H1 (cell line): ENCODE results near the gene UROC1. TPM values are rescaled to one million over a fixed set of nuclear protein-coding genes. Genes with fewer than 3 reads are reported as not detected.
A peak's percentile ranks its signal among the peaks of the same experiment; 100 is the strongest.

Experiments
- CTCF ChIA-PET: fragments of 300-600 bp; sonication (Branson Sonifier 250); formaldehyde crosslinking; loops from one replicate; lab custom pipeline; 2021; ENCODE audit not compliant: partially characterized antibody; lab: Charles Lee
- POLR2A ChIA-PET: fragments of 300-600 bp; sonication (Branson Sonifier 250); formaldehyde crosslinking; loops from one replicate; lab custom pipeline; 2021; ENCODE audit warnings: inconsistent platforms; ENCODE audit not compliant: partially characterized antibody; lab: Charles Lee
- DNase-seq, 2 experiments: peaks; one replicate each; pipeline versions ENCODE4 v3.0.0 to v3.0.0-alpha.2; 2010 to 2022; ENCODE audit warnings: low spot score in 2 of 2, low read depth in 1 of 2, mixed read lengths in 1 of 2
- FAIRE-seq: peaks from 2 replicates; lab custom pipeline; 2011; peaks lifted over from hg19 to GRCh38; lab: Jason Lieb, UNC
- H2AFZ ChIP-seq: 2 replicates; pipeline ENCODE4 v1.8.1; 2012; ENCODE audit warnings: low read length, inconsistent platforms
- H2AK5ac ChIP-seq: 2 replicates; pipeline ENCODE4 v1.6.1; 2013; ENCODE audit warnings: low read depth, low read length
- H2BK120ac ChIP-seq: replicated peaks from 2 replicates; pipeline ENCODE3; 2013; ENCODE audit warnings: low read depth, low read length, inconsistent platforms
- H2BK12ac ChIP-seq: 2 replicates; pipeline ENCODE4 v1.6.1; 2013; ENCODE audit warnings: low read depth, low read length
- H2BK15ac ChIP-seq: 2 replicates; pipeline ENCODE4 v1.6.1; 2013; ENCODE audit warnings: low read length
- H2BK20ac ChIP-seq: 2 replicates; pipeline ENCODE4 v1.6.1; 2013; ENCODE audit warnings: low read length
- H2BK5ac ChIP-seq: 2 replicates; pipeline ENCODE4 v1.6.1; 2013; ENCODE audit warnings: low read depth, low read length
- H3K14ac ChIP-seq: 2 replicates; pipeline ENCODE4 v1.6.1; 2013; ENCODE audit warnings: inconsistent platforms; ENCODE audit not compliant: insufficient read length
- H3K18ac ChIP-seq: 2 replicates; pipeline ENCODE4 v1.6.1; 2013; ENCODE audit warnings: low read length; ENCODE audit errors: extremely low read depth
- H3K23ac ChIP-seq: 2 replicates; pipeline ENCODE4 v1.6.1; 2013; ENCODE audit warnings: inconsistent platforms; ENCODE audit not compliant: insufficient read length
- H3K23me2 ChIP-seq: 2 replicates; pipeline ENCODE4 v1.6.1; 2013; ENCODE audit warnings: low read depth, low read length
- H3K27ac ChIP-seq: 2 replicates; pipeline ENCODE4 v1.6.1; 2011; ENCODE audit warnings: low read depth, low read length, inconsistent platforms
- H3K27me3 ChIP-seq, 4 experiments: replicated peaks in 1 of 4; 1 replicate in 1 of 4; 2 replicates in 3 of 4; pipeline versions ENCODE4 v1.6.1 to v1.8.1; 2011 to 2013; ENCODE audit warnings: low read length in 3 of 4, mild to moderate bottlenecking in 3 of 4, inconsistent platforms in 2 of 4, mixed read lengths in 2 of 4, moderate library complexity in 1 of 4; ENCODE audit not compliant: control insufficient read depth in 3 of 4, insufficient read depth in 3 of 4; ENCODE audit errors: extremely low read depth in 1 of 4
- H3K36me3 ChIP-seq, 4 experiments: 2 replicates each; pipeline versions ENCODE4 v1.6.1 to v1.8.1; 2011 to 2013; ENCODE audit warnings: mild to moderate bottlenecking in 4 of 4, low read length in 3 of 4, moderate library complexity in 2 of 4, control low read depth in 1 of 4, inconsistent platforms in 1 of 4; ENCODE audit not compliant: insufficient read depth in 4 of 4, control insufficient read depth in 2 of 4
- H3K4ac ChIP-seq: replicated peaks from 2 replicates; pipeline ENCODE3; 2013; ENCODE audit warnings: low read length, low read depth, mixed read lengths, inconsistent platforms; ENCODE audit not compliant: insufficient read length
- H3K4me1 ChIP-seq, 4 experiments: replicated peaks in 1 of 4; 1 replicate in 1 of 4; 2 replicates in 3 of 4; pipeline versions ENCODE4 v1.6.1 to v1.8.1; 2011 to 2013; ENCODE audit warnings: low read length in 3 of 4, inconsistent platforms in 2 of 4, mixed read lengths in 1 of 4; ENCODE audit not compliant: insufficient read depth in 4 of 4, control insufficient read depth in 3 of 4
- H3K4me2 ChIP-seq, 2 experiments: 2 replicates each; pipeline versions ENCODE4 v1.6.1 to v1.8.1; 2011 to 2013; ENCODE audit warnings: low read depth in 2 of 2, low read length in 2 of 2, control low read depth in 1 of 2, inconsistent platforms in 1 of 2, mild to moderate bottlenecking in 1 of 2; ENCODE audit not compliant: insufficient read depth in 1 of 2
- H3K4me3 ChIP-seq, 4 experiments: fragments of 200-600, 300-600 bp in 1 of 4; sonication (generic), shearing (Covaris generic), sonication (Bioruptor Twin) in 1 of 4; 2 replicates each; pipeline versions ENCODE4 v1.5.1 to v1.8.1; 2011 to 2016; ENCODE audit warnings: low read length in 4 of 4, low read depth in 3 of 4, control low read depth in 2 of 4, inconsistent platforms in 2 of 4, mild to moderate bottlenecking in 2 of 4, mixed read lengths in 1 of 4, moderate library complexity in 1 of 4; ENCODE audit not compliant: insufficient read depth in 2 of 4; ENCODE audit errors: extremely low read depth in 1 of 4
- H3K56ac ChIP-seq: replicated peaks from 2 replicates; pipeline ENCODE3; 2013; ENCODE audit warnings: low read depth, mild to moderate bottlenecking, mixed read lengths, low read length, inconsistent platforms; ENCODE audit not compliant: insufficient read length
- H3K79me1 ChIP-seq: 2 replicates; pipeline ENCODE4 v1.6.1; 2013; ENCODE audit warnings: low read depth, low read length, control low read depth
- H3K79me2 ChIP-seq, 2 experiments: 2 replicates each; pipeline versions ENCODE4 v1.6.1 to v1.8.1; 2012 to 2013; ENCODE audit warnings: low read length in 2 of 2, mild to moderate bottlenecking in 2 of 2, inconsistent platforms in 1 of 2; ENCODE audit not compliant: insufficient read depth in 2 of 2, control insufficient read depth in 1 of 2
- H3K9ac ChIP-seq, 4 experiments: replicated peaks in 1 of 4; 1 replicate in 1 of 4; 2 replicates in 3 of 4; pipeline versions ENCODE4 v1.6.1 to v1.8.1; 2011 to 2013; ENCODE audit warnings: low read depth in 3 of 4, low read length in 3 of 4, control low read depth in 2 of 4, mild to moderate bottlenecking in 2 of 4, moderate library complexity in 2 of 4, inconsistent platforms in 1 of 4; ENCODE audit errors: extremely low read depth in 1 of 4
- H3K9me3 ChIP-seq, 2 experiments: 2 replicates each; pipeline versions ENCODE4 v1.6.1 to v1.8.1; 2012 to 2013; ENCODE audit warnings: mild to moderate bottlenecking in 2 of 2, moderate library complexity in 2 of 2, control low read depth in 1 of 2, inconsistent platforms in 1 of 2, low read depth in 1 of 2, low read length in 1 of 2, mixed read lengths in 1 of 2; ENCODE audit not compliant: insufficient read depth in 2 of 2
- H4K20me1 ChIP-seq, 2 experiments: replicated peaks in 1 of 2; 2 replicates each; pipeline versions ENCODE3 to v1.8.1; 2011 to 2013; ENCODE audit warnings: inconsistent platforms in 2 of 2, low read length in 2 of 2, mild to moderate bottlenecking in 1 of 2; ENCODE audit not compliant: insufficient read depth in 2 of 2, control insufficient read depth in 1 of 2
- H4K5ac ChIP-seq: 2 replicates; pipeline ENCODE4 v1.6.1; 2013; ENCODE audit warnings: low read length, low read depth, mixed read lengths, inconsistent platforms; ENCODE audit not compliant: insufficient read length
- H4K8ac ChIP-seq: 2 replicates; pipeline ENCODE4 v1.8.0; 2013; ENCODE audit warnings: mild to moderate bottlenecking, moderate library complexity, low read length, inconsistent platforms; ENCODE audit not compliant: insufficient read depth; ENCODE audit errors: extremely low read depth
- H4K91ac ChIP-seq: replicated peaks from 2 replicates; pipeline ENCODE3; 2013; ENCODE audit warnings: low read length, mixed read lengths, inconsistent platforms; ENCODE audit not compliant: insufficient read length
- EZH2 ChIP-seq: fragments of 200-600 bp; sonication (generic); IDR thresholded peaks from 2 replicates; pipeline ENCODE4 v1.7.1; 2012; ENCODE audit warnings: low read depth, mild to moderate bottlenecking, moderate library complexity, low read length, inconsistent platforms; ENCODE audit not compliant: severe bottlenecking
- TAF1 ChIP-seq: IDR thresholded peaks from 2 replicates; pipeline ENCODE4 v1.6.1; 2011; ENCODE audit warnings: mild to moderate bottlenecking, low read depth, low read length
- WGBS, 2 experiments: shearing (Covaris generic) in 1 of 2; methylation state at CpG; one replicate each; pipeline versions ENCODE4 v1.1.6 to v1.1.7; 2013 to 2015; ENCODE audit warnings: low lambda C conversion rate in 2 of 2, mixed read lengths in 2 of 2, inconsistent platforms in 1 of 2, low coverage in 1 of 2, missing lambda C conversion rate in 1 of 2; ENCODE audit not compliant: insufficient replicate concordance in 2 of 2, insufficient coverage in 1 of 2, insufficient read length in 1 of 2; ENCODE audit errors: extremely low coverage in 1 of 2, missing lambda C conversion rate in 1 of 2; 5-methylcytosine and 5-hydroxymethylcytosine counted together
- polyA plus RNA-seq, 7 experiments: library from polyadenylated mRNA; depleted of rRNA in 3 of 7; stranded (reverse) in 5 of 7; unstranded in 2 of 7; fragments of >200 nt in 5 of 7; fragments of 200-250 nt in 2 of 7; gene quantifications; 1 replicate in 5 of 7; 2 replicates in 1 of 7; 4 replicates in 1 of 7; pipeline versions ENCODE4 v1.2.1 to v1.2.3, GENCODE V29; 2011 to 2013; ENCODE audit warnings: missing spikeins in 2 of 7, mixed read lengths in 2 of 7
- total RNA-seq: library from RNA; stranded (reverse); fragmentation: NEBNext Ultra II Directional; extraction: Animal tissue kit (Norgen Biotek cat#: 25700); gene quantifications from 2 replicates; pipeline ENCODE4 v1.2.1, GENCODE V29; 2021

UROC1 gene
- total and polyA plus RNA-seq, 2 of the 8 experiments (the other 6 are each of a cell fraction or from before 2014, with no cell fraction given), result 0.03 TPM; not detected in 1

GRCh38 chr3:126537116-126537729 lies 19.6 kb upstream of the UROC1 start:
- H3K27ac ChIP-seq, result no peak overlapping the region

More at GRCh38 chr3:126537116-126537729, 19.6 kb upstream of the UROC1 start:
- Histone ChIP-seq H3K56ac (no peak overlapping the region), H2AFZ (no peak overlapping the region), H4K8ac (peak overlapping the region; percentile 64; the same call in 1 of the 2 replicates), H3K14ac (no peak overlapping the region), H4K20me1 (peaks cover 0 to 5% of the 10 kb centered on the region in 2 experiments), H2AK5ac (no peak overlapping the region), H3K4me2 (no peak overlapping the region), H2BK5ac (no peak overlapping the region), H2BK120ac (no peak overlapping the region), H3K79me2 (no peaks in the 10 kb centered on the region), H3K9me3 (no peaks in the 10 kb centered on the region), H3K4me3 (no peak overlapping the region), H3K4me1 (no peaks in the 10 kb centered on the region), H3K27me3 (peaks cover 0 to 5% (median 2%) of the 10 kb centered on the region in 4 experiments; a peak in 1 of 7 replicates), H3K18ac (no peak overlapping the region), H3K23ac (no peak overlapping the region)
- TF ChIP-seq EZH2 (no peak), TAF1 (no peak)
- TF ChIP-seq, all 59 proteins: peak for 0
- FAIRE-seq, result no peak
- ChIA-PET CTCF (interaction anchor here (0.7 to 1.9 kb wide), 10 partner anchors 12 to 1015 kb away, joined by 3 to 11 read pairs (median 4); partner anchors contain the start of gene CHST13), POLR2A (interaction anchor here (0.7 kb wide), 1 partner anchor 74 kb away, joined by 3 read pairs; no protein-coding TSS in a partner anchor)
- Histone ChIP-seq H2BK12ac (no peak overlapping the region), H4K5ac (no peak overlapping the region), H3K79me1 (no peaks in the 10 kb centered on the region), H2BK20ac (no peak overlapping the region), H3K9ac (no peak overlapping the region), H2BK15ac (no peak overlapping the region), H4K91ac (no peak overlapping the region), H3K36me3 (no peaks in the 10 kb centered on the region; a peak in 1 of 8 replicates), H3K23me2 (peaks cover 7% of the 10 kb centered on the region; the same call in 1 of the 2 replicates), H3K4ac (no peak overlapping the region)
- no peak for DNase-seq
- 88% methylated on average over 8 of the region's 9 CpGs; no CpG with 5 or more reads in 1 of the 2 experiments for WGBS, 2 experiments
